Measurements from ENCODE around the gene ARL8A.
"Not testable (repeated sequence)": the region's sequence is repeated elsewhere in the genome, so short reads cannot be mapped to it uniquely, and the experiment has no call there.

ARL8A gene

DNA sequence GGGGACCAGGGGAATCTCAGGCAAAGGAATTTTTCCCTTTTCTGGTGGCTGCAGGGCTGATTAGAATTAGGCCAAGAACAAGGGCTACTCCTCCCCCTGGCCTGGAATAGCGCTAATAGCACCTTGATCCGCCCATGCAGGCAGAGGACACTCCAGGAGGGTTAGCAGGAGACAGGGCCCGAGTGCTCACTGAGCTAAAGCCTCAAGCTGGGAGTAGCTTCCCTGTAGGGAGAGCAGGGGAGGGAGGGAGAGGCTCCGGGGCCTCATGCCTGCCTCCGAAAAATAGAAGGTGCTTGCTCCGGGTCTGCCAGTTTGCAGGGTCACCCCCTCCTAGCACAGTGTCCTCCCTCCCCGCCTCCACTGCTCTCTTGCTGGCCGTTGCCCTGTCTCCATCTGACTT, 12.1 kb upstream of the ARL8A start:
- DNase-seq: no peak

DNA sequence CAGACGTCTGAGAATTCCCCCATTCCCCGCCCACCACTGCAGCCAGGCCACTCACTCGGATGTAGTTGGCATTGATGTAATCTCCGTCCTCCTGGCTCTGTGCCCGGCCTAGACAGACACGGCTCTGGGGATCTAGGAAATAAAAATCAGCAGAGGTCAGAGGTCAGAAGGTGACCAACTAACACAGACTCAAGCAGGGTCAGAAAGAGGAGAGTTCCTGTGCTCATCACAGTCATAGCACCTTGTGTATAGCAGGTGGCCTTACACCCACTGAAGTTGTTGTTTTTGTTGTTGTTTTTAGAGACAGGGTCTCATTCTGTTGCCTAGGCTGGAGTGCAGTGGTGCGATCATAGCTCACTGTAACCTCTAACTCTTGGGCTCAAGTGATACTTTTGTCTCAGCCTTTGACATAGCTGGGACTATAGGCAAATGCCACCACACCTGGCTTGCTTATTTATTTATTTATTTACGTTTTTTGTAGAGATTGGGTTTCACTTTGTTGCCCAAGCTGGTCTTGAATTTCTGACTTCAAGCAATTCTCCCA, 11.0 kb upstream of the ARL8A start:
- DNase-seq: no peak

- peak; percentile 60 to 76 for DNase-seq
Measured at GRCh38 chr1:202154766-202155477, 10.4 kb upstream of the ARL8A start.

GRCh38 chr1:202154148-202154765, 9.7 kb upstream of the ARL8A start:
- no peak for DNase-seq

DNA sequence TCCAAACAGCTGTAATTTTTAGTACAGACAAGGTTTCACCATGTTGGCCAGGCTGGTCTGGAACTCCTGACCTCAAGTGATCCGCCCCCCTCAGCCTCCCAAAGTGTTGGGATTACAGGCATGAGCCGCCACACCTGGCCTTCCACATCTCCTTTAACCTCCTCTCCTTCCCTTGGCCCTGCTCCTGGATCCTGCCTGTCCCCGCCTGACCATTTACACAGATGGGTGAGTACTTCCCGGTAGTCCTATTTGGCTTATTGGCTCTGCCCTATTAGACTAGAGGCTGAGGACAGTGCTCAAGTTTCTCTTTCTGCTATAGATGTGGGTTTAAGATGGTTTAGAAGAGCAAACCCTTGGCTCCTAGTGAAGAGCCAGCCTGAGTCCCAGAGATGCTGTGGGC, 8.7 kb upstream of the ARL8A start:
- DNase-seq: no peak

DNA sequence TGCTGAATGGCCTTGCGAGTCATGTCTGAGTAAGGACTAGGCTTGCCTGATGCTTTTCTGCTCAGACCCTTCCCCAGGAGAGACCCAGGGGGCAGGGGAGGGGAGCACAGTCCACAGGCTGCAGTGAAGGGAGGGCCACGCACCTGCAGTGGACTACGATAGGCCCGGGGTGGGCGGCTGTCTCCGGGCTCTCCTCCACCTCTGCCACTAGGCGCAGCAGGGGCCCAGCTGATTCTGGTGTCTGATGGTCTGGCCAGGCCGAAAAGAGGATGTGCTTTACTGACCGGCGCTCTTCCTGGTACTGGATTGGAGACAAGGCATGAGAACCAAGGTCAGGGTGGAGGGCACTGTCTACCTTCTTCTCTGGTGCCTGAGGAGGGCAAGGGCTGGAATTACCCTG, 7.9 kb upstream of the ARL8A start:
- no peak for DNase-seq

- DNase-seq: no peak
Measured at GRCh38 chr1:202151045-202151444, 6.5 kb upstream of the ARL8A start.

GRCh38 chr1:202150602-202151001, 6.1 kb upstream of the ARL8A start:
- DNase-seq: no peak

DNA sequence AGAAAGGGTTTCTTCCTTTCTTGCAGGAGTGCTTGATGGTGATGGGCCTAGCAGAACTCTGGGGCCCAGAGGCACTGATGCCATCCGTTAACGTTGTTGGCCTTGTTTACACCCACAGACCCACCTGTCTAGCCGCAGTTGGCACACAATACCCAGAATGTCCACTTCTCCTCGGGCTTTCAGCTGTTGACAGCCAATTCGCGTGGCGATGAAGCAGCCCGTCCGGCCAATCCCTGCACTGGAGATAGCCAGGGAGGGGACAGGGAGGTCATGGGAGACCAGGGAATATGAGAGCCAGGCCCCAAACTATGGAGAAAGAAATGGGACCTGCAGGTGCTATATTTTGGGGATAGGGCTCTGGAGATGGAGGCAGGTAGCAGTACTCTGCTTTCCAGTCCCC, 5.7 kb upstream of the ARL8A start:
- DNase-seq: no peak

DNA sequence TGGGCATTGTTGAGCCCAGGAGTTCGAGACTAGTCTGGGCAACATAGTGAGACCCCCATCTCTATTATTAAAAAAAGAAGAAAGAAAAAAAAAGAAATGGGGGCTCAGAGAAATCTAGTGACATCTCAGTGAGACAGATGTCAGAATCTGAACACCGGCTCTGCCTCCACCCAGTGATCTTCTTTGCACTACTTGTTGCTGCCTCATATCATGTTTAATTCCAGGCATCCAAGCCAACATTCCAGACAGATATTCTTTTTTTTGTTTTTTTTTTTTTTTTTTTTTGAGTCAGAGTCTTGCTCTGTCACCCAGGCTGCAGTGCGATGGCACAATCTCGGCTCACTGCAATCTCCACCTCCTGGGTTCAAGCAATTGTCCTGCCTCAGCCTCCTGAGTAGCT, 5.0 kb upstream of the ARL8A start:
- DNase-seq: no peak

DNA sequence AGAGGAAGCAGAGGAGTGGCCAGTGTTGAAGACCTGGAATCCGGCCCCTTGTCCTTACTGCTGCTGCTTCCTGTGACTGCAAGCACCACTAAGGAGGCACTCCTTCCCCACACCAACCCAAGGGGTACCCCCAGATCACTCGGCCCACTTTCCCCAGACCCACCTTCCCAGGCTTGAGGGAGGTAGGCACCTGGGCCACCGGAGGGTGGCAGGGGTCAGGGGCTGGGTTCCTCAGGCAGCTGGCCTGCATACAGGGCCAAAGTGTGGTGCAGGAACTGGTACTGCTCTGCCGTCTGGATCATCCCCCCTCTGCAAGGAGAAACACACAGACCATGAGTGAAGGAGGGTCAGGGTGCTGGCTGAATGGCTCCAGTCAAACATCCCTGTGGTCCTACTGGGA, 3.9 kb upstream of the ARL8A start:
- DNase-seq: no peak

DNA sequence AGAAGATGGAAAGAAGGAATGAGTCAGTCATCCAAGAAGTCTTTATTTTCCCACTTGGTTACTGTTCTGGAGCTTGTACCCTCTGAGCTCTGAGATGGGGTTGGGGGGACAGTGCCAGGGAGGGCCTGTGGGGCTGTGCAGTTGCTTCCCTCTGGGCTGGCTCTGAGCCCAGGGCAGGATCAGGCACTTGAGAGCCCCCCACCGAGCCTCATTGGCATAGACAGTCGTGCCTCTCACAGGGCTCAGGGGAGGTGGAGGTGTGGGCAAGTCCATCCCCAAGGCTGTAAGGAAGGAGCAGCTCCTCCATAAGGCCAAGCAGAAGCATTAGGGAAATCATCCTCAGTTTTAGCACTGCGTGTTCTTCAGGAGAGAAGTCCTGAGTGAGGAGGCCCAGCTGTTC, 2.5 kb upstream of the ARL8A start:
- no peak for DNase-seq

GRCh38 chr1:202146279-202146678, 1.7 kb upstream of the ARL8A start:
- DNase-seq: no peak

GRCh38 chr1:202145744-202146140, 1.2 kb upstream of the ARL8A start:
- DNase-seq: not testable (repeated sequence)

DNA sequence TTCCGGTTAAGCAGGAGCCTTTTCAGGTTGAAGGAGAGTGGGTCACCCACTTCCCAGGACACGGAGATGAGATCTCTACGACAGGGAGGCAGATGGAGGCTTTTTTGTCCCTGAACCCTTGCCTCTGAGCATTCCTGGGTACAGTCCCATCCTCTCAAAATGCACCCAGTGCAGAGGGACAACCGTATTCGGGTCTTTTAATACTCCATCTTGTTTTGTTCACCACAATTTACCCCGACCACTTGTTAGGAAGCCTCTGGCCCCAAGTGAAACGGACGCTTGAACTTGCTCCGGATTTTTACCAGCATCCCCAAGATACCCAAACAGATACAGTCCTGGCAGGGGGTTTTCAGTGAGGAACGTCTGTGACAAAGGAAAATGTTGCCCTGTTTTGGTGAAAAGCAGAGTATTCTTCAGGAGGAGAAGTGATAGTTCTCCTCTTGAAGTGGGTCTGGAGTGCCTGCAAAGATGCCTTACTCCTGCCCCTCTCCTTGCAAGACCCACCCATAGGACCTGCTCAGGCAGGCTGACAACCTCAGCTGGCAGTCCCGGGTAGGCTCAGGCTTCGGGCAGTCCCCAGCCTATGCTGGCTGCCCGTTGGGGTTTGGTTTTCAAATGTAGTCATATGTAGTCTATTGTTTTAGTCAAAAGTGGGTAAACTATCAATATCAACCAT, 669 bp upstream of the ARL8A start:
- DNase-seq: peak in 1 of 2 donors; percentile 48

DNA sequence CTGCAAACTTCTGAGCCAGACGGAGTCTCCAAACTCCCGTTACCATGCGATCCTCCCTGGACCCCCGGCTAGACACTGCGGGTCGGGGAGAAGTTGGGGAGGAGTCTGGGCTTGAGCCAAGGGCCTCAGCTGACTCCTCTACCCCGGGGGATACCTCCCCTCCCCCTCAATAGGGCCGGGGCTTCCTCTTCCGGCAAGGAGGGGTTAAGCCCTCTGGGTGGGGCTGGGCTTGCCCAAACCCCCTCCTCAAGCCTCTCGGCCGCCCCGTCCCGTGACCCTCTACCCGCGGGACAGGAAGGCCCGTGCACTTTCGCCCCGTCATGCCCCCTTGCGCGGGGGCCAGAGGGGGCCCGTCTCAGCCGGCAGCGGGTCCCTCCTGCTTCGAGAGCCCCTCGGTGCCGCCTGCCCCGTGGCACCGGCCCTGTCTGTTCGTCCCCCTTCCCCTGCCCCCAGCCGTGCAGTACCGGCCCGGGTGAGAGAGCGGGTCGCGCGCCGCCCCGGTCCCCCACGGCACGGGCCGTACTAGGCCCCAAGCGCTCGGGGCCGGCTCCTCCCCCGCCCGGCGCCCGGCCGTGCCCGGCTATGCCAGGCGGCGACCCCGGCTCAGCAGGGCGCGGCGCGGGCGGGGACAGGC, 652 bp downstream of the ARL8A start:
- peak in 1 of 2 donors; percentile 38 for DNase-seq

- peak; percentile 37 to 40 for DNase-seq
Measured at GRCh38 chr1:202143011-202143767, 1.3 kb downstream of the ARL8A start.

GRCh38 chr1:202141468-202141867, 3.1 kb downstream of the ARL8A start:
- not testable (repeated sequence) for DNase-seq

DNA sequence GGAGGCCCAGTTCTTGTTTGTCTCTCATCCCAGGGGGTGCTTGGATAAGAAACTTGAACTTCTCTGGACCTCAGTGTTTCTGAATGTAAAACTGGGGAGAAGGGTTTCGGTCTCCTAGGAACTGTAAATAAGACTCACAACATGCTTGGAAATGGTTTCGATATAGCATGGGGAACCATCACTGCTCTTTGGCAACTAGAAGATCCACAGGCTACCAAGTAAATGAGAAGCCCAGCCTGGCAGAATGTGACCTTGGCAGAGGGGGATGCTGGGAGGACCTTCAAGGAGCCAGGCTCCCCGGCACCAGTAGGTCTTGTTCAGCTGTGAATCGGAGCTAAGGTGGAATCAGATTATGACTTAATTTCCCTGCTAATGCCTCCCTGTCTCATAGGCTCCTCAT, 3.7 kb downstream of the ARL8A start:
- DNase-seq: no peak

GRCh38 chr1:202135221-202135721, 9.3 kb downstream of the ARL8A start:
- DNase-seq: peak; percentile 42 to 69

- no peak for DNase-seq
Measured at GRCh38 chr1:202134645-202135172, 9.8 kb downstream of the ARL8A start.

GRCh38 chr1:202133989-202134388, 10.5 kb downstream of the ARL8A start:
- no peak for DNase-seq
